Caco-2 (cell line): ENCODE results near the gene PPM1L. TPM values are rescaled to one million over a fixed set of nuclear protein-coding genes. Genes with fewer than 3 reads are reported as not detected.

Source experiments
- BruUV-seq: library from RNA; stranded (reverse); fragments of 400-500 nt; replicated peaks from 2 replicates; lab custom pipeline; 2021; lab: Mats Ljungman, UMichigan
- CTCF ChIA-PET: fragments of 300-600 bp; sonication (Branson Sonifier 250); formaldehyde crosslinking; loops from one replicate; lab custom pipeline; 2022; ENCODE audit warnings: antibody characterized with exemption; lab: Charles Lee
- POLR2A ChIA-PET: fragments of 300-600 bp; sonication (Branson Sonifier 250); formaldehyde crosslinking; loops from one replicate; lab custom pipeline; 2022; ENCODE audit warnings: antibody characterized with exemption; lab: Charles Lee
- DNase-seq, 2 experiments: peaks; one replicate each; pipeline versions ENCODE4 v3.0.0 to v3.0.0-alpha.2; 2020 to 2022
- H3K27me3 ChIP-seq: replicated peaks from 2 replicates; pipeline ENCODE4 v1.6.0; 2011; ENCODE audit warnings: low read length; ENCODE audit not compliant: control insufficient read depth, insufficient read depth
- H3K36me3 ChIP-seq: 2 replicates; pipeline ENCODE4 v1.5.1; 2011; ENCODE audit warnings: low read length; ENCODE audit not compliant: control insufficient read depth, insufficient read depth
- H3K4me1 ChIP-seq: fragments of 250-450 bp; sonication (Bioruptor Pico); 2 replicates; pipeline ENCODE4 v1.5.1; 2020; ENCODE audit warnings: mild to moderate bottlenecking
- H3K4me3 ChIP-seq: 2 replicates; pipeline ENCODE4 v1.5.1; 2011; ENCODE audit warnings: low read depth, mild to moderate bottlenecking, control low read depth, low read length
- H3K9me3 ChIP-seq: fragments of 250-450 bp; sonication (Bioruptor Pico); 2 replicates; pipeline ENCODE4 v1.5.1; 2020; ENCODE audit warnings: mild to moderate bottlenecking, moderate library complexity
- H3K27ac Mint-ChIP-seq: one replicate; pipeline ENCODE4 v1.8.0; 2022; ENCODE audit warnings: mixed read lengths; ENCODE audit not compliant: unreplicated experiment
- H3K27me3 Mint-ChIP-seq: one replicate; pipeline ENCODE4 v1.8.0; 2022; ENCODE audit warnings: mixed read lengths; ENCODE audit not compliant: insufficient read depth, unreplicated experiment
- H3K36me3 Mint-ChIP-seq: one replicate; pipeline ENCODE4 v1.8.0; 2022; ENCODE audit warnings: mild to moderate bottlenecking, mixed read lengths; ENCODE audit not compliant: insufficient read depth, unreplicated experiment
- H3K4me1 Mint-ChIP-seq: one replicate; pipeline ENCODE4 v1.8.0; 2022; ENCODE audit warnings: low read depth, mixed read lengths; ENCODE audit not compliant: unreplicated experiment
- H3K4me3 Mint-ChIP-seq: one replicate; pipeline ENCODE4 v1.8.0; 2022; ENCODE audit warnings: mild to moderate bottlenecking, moderate library complexity, mixed read lengths; ENCODE audit not compliant: unreplicated experiment
- H3K9me3 Mint-ChIP-seq: one replicate; pipeline ENCODE4 v1.8.0; 2022; ENCODE audit warnings: mixed read lengths; ENCODE audit not compliant: unreplicated experiment
- CTCF ChIP-seq, 2 experiments: fragments of 200-600 bp in 1 of 2; IDR thresholded peaks; 1 replicate in 1 of 2; 2 replicates in 1 of 2; pipeline versions ENCODE4 v1.5.1 to v1.8.0; 2011 to 2022; ENCODE audit warnings: antibody characterized with exemption in 1 of 2, control low read depth in 1 of 2, inconsistent platforms in 1 of 2, low read depth in 1 of 2, low read length in 1 of 2, mild to moderate bottlenecking in 1 of 2, moderate library complexity in 1 of 2; ENCODE audit not compliant: insufficient read depth in 1 of 2, severe bottlenecking in 1 of 2, unreplicated experiment in 1 of 2
- intact Hi-C: fragments of 100-400 bp; cut with micrococcal nuclease; formaldehyde crosslinking; loops from one replicate; pipeline ENCODE4 v1.10.0; 2022; ENCODE audit not compliant: unreplicated experiment
- total RNA-seq: library from RNA; stranded (reverse); gene quantifications from 2 replicates; pipeline ENCODE4 v1.2.3, GENCODE V29; 2022

Gene PPM1L
- total RNA-seq, 1 experiment from 2014 or later, result 2.0 TPM

- Mint-ChIP-seq H3K9me3 (no peaks in the 10 kb centered on the region), H3K27me3 (no peaks in the 10 kb centered on the region), H3K4me3 (no peak overlapping the region), H3K27ac (no peak overlapping the region), H3K4me1 (no peaks in the 10 kb centered on the region), H3K36me3 (no peaks in the 10 kb centered on the region)
- no peak for DNase-seq
- no peak overlapping the region for H3K4me3 ChIP-seq
- no peaks in the 10 kb centered on the region for H3K4me1 ChIP-seq
- BruUV-seq, result no TSS peak
- CTCF ChIA-PET, result no interaction called here
- H3K36me3 ChIP-seq, result no peaks in the 10 kb centered on the region
- TF ChIP-seq CTCF (IDR thresholded peaks at IDR 0.05; ENCODE audit: insufficient read depth in 1 of 2, low read depth in 1 of 2, low read length in 1 of 2, severe bottlenecking in 1 of 2, unreplicated experiment in 1 of 2), result no peak
- POLR2A ChIA-PET, result no interaction called here
- H3K9me3 ChIP-seq, result no peaks in the 10 kb centered on the region
- no peaks in the 10 kb centered on the region for H3K27me3 ChIP-seq
- intact Hi-C loops, result no loop called here
Observed at GRCh38 chr3:160968761-160969160, 212.7 kb downstream of the PPM1L start.

DNA sequence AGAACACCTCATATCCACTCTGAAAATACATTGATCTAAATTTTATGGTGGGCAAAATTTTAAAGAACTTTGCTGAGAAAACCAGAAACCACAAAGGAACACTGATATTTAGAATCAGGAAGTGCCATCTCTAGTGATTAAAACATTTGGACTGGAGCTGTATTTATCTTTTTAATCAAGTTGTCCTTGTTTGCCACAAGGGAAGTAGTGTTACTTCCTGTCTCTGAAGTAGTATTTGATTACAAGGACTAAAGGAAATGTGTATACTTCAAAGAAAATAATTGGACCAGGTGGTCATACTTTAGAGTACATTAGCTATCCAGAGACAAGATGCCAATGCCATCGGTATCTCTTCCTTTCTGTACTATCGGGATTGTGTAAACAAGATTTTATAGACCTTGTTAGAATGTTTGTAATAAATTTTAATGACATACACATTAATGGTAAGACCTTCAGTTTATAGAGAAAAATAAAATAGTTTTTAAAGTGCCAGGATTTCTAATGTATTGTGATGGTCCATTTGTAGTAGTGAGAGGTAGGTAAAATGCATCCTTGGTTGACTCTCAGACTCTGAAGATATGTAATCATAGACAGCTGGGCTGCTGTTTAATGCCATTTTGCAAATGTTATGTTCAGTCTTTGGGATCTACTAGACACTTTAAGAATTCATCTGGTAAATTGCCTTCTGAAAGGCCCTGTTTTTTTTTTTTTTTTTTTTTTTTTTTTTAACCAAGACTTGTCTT lies 217.2 kb downstream of the PPM1L start:
- CTCF ChIA-PET, result no interaction called here
- Histone ChIP-seq H3K9me3 (no peaks in the 10 kb centered on the region), H3K27me3 (no peaks in the 10 kb centered on the region), H3K4me3 (no peak overlapping the region), H3K36me3 (no peaks in the 10 kb centered on the region), H3K4me1 (no peaks in the 10 kb centered on the region)
- no peak overlapping the region for H3K27ac Mint-ChIP-seq
- H3K27me3 Mint-ChIP-seq, result no peaks in the 10 kb centered on the region
- no peaks in the 10 kb centered on the region for H3K4me1 Mint-ChIP-seq
- H3K4me3 Mint-ChIP-seq, result no peak overlapping the region
- no peaks in the 10 kb centered on the region for H3K36me3 Mint-ChIP-seq
- no peaks in the 10 kb centered on the region for H3K9me3 Mint-ChIP-seq
- intact Hi-C loops, result no loop called here
- no TSS peak for BruUV-seq
- DNase-seq, result no peak
- POLR2A ChIA-PET, result no interaction called here
- TF ChIP-seq CTCF (IDR thresholded peaks at IDR 0.05; ENCODE audit: insufficient read depth in 1 of 2, low read depth in 1 of 2, low read length in 1 of 2, severe bottlenecking in 1 of 2, unreplicated experiment in 1 of 2), result no peak

GRCh38 chr3:160977773-160978172 lies 221.7 kb downstream of the PPM1L start:
- no peaks in the 10 kb centered on the region for H3K4me1 ChIP-seq
- POLR2A ChIA-PET, result no interaction called here
- TF ChIP-seq CTCF (IDR thresholded peaks at IDR 0.05; ENCODE audit: insufficient read depth in 1 of 2, low read depth in 1 of 2, low read length in 1 of 2, severe bottlenecking in 1 of 2, unreplicated experiment in 1 of 2), result no peak
- Mint-ChIP-seq H3K27me3 (no peaks in the 10 kb centered on the region), H3K4me3 (no peak overlapping the region), H3K9me3 (peaks cover 21% of the 10 kb centered on the region), H3K27ac (no peak overlapping the region), H3K4me1 (no peaks in the 10 kb centered on the region), H3K36me3 (no peaks in the 10 kb centered on the region)
- DNase-seq, result no peak
- no peak overlapping the region for H3K4me3 ChIP-seq
- CTCF ChIA-PET, result no interaction called here
- intact Hi-C loops, result no loop called here
- H3K36me3 ChIP-seq, result no peaks in the 10 kb centered on the region
- 0 out of 2 replicates have a peak, but pooled peaks cover 3% of the 10 kb centered on the region for H3K9me3 ChIP-seq
- BruUV-seq, result no TSS peak
- H3K27me3 ChIP-seq, result no peaks in the 10 kb centered on the region
